GM12874 (cell line): ENCODE results near the gene PNPLA1.

Source experiments
- CTCF ChIP-seq: IDR thresholded peaks from 2 replicates; pipeline ENCODE4 v1.5.1; 2011; ENCODE audit warnings: low read depth, mild to moderate bottlenecking, control low read depth, low read length, moderate library complexity; ENCODE audit not compliant: insufficient read depth

PNPLA1 gene

GRCh38 chr6:36355819-36356218 is 86.0 kb downstream of the PNPLA1 start:
- TF ChIP-seq CTCF, result no peak

GRCh38 chr6:36357872-36358225 is 88.0 kb downstream of the PNPLA1 start:
- no peak for TF ChIP-seq CTCF
